H9 (cell line): Measurements from ENCODE around the gene GPR153. TPM values are rescaled to one million over a fixed set of nuclear protein-coding genes. Genes with fewer than 3 reads are reported as not detected.

Experiments
- DNase-seq: peaks from one replicate; pipeline ENCODE4 v3.0.0-alpha.2; 2017
- H2AFZ ChIP-seq: one replicate; pipeline ENCODE4 v1.6.1; 2013; ENCODE audit warnings: mild to moderate bottlenecking, low read length, control low read depth, moderate library complexity
- H2AK5ac ChIP-seq: 2 replicates; pipeline ENCODE4 v1.6.1; 2013; ENCODE audit warnings: low read length, control low read depth, mixed read lengths; ENCODE audit not compliant: insufficient read length
- H2BK120ac ChIP-seq: one replicate; pipeline ENCODE4 v1.6.1; 2013; ENCODE audit warnings: low read depth, mild to moderate bottlenecking, low read length, control low read depth, inconsistent platforms; ENCODE audit not compliant: poor library complexity, severe bottlenecking
- H2BK12ac ChIP-seq: 2 replicates; pipeline ENCODE4 v1.6.1; 2013; ENCODE audit warnings: low read length, control low read depth, mixed read lengths, low read depth; ENCODE audit not compliant: insufficient read length
- H2BK15ac ChIP-seq: 2 replicates; pipeline ENCODE4 v1.6.1; 2013; ENCODE audit warnings: low read depth, low read length, control low read depth
- H2BK20ac ChIP-seq: one replicate; pipeline ENCODE4 v1.6.1; 2013; ENCODE audit warnings: low read depth, mild to moderate bottlenecking, low read length, control low read depth, inconsistent platforms; ENCODE audit not compliant: poor library complexity, severe bottlenecking
- H2BK5ac ChIP-seq: 2 replicates; pipeline ENCODE4 v1.6.1; 2013; ENCODE audit warnings: low read length, control low read depth, mixed read lengths; ENCODE audit not compliant: insufficient read length
- H3K14ac ChIP-seq: 2 replicates; pipeline ENCODE4 v1.6.1; 2013; ENCODE audit warnings: low read length, control low read depth; ENCODE audit not compliant: insufficient read depth
- H3K18ac ChIP-seq: 2 replicates; pipeline ENCODE4 v1.6.1; 2013; ENCODE audit warnings: low read depth, mild to moderate bottlenecking, mixed read lengths, low read length, control low read depth; ENCODE audit not compliant: insufficient read length
- H3K23ac ChIP-seq: 2 replicates; pipeline ENCODE4 v1.6.1; 2013; ENCODE audit warnings: low read length, control low read depth, mixed read lengths, low read depth; ENCODE audit not compliant: insufficient read length
- H3K23me2 ChIP-seq: 2 replicates; pipeline ENCODE4 v1.6.1; 2013; ENCODE audit warnings: low read depth, mild to moderate bottlenecking, mixed read lengths, low read length, control low read depth; ENCODE audit not compliant: insufficient read length, poor library complexity, severe bottlenecking
- H3K27ac ChIP-seq: 2 replicates; pipeline ENCODE4 v1.5.1; 2013; ENCODE audit warnings: low read length, control low read depth, mixed read lengths, low read depth; ENCODE audit not compliant: insufficient read length
- H3K27me3 ChIP-seq: 2 replicates; pipeline ENCODE4 v1.6.1; 2013; ENCODE audit warnings: low read length, control low read depth, inconsistent platforms; ENCODE audit not compliant: insufficient read depth
- H3K4ac ChIP-seq: 2 replicates; pipeline ENCODE4 v1.6.1; 2013; ENCODE audit warnings: low read depth, mild to moderate bottlenecking, control low read depth, inconsistent platforms, low read length, moderate library complexity
- H3K4me1 ChIP-seq: 2 replicates; pipeline ENCODE4 v1.6.1; 2013; ENCODE audit warnings: low read length, control low read depth, inconsistent platforms; ENCODE audit not compliant: insufficient read depth
- H3K4me2 ChIP-seq: 2 replicates; pipeline ENCODE4 v1.6.1; 2013; ENCODE audit warnings: low read length, control low read depth, mixed read lengths; ENCODE audit not compliant: insufficient read length, insufficient read depth
- H3K56ac ChIP-seq: 2 replicates; pipeline ENCODE4 v1.6.1; 2013; ENCODE audit warnings: low read depth, mild to moderate bottlenecking, mixed read lengths, low read length, control low read depth; ENCODE audit not compliant: insufficient read length
- H3K79me1 ChIP-seq: 2 replicates; pipeline ENCODE4 v1.6.1; 2013; ENCODE audit warnings: low read depth, mild to moderate bottlenecking, moderate library complexity, low read length, control low read depth, inconsistent platforms; ENCODE audit not compliant: insufficient read depth, poor library complexity, severe bottlenecking
- H3K79me2 ChIP-seq: 2 replicates; pipeline ENCODE4 v1.6.1; 2013; ENCODE audit warnings: low read length, control low read depth, inconsistent platforms; ENCODE audit not compliant: insufficient read depth
- H3K9ac ChIP-seq: 2 replicates; pipeline ENCODE4 v1.6.1; 2013; ENCODE audit warnings: low read length, control low read depth, mixed read lengths; ENCODE audit not compliant: insufficient read length; ENCODE audit errors: extremely low read depth
- H3K9me3 ChIP-seq: one replicate; pipeline ENCODE4 v1.6.1; 2013; ENCODE audit warnings: low read depth, low read length, inconsistent platforms; ENCODE audit not compliant: control insufficient read depth
- H3T11ph ChIP-seq: one replicate; pipeline ENCODE4 v1.6.1; 2013; ENCODE audit warnings: mild to moderate bottlenecking, low read length, control low read depth, inconsistent platforms
- H4K20me1 ChIP-seq: one replicate; pipeline ENCODE4 v1.6.1; 2013; ENCODE audit not compliant: control insufficient read depth, insufficient read length, insufficient read depth
- H4K5ac ChIP-seq: 2 replicates; pipeline ENCODE4 v1.6.1; 2013; ENCODE audit warnings: low read depth, mild to moderate bottlenecking, mixed read lengths, low read length, control low read depth; ENCODE audit not compliant: insufficient read length
- H4K8ac ChIP-seq: replicated peaks from 2 replicates; pipeline ENCODE4 v1.6.1; 2013; ENCODE audit warnings: low read length, control low read depth, mixed read lengths, low read depth; ENCODE audit not compliant: insufficient read length
- H4K91ac ChIP-seq: 2 replicates; pipeline ENCODE4 v1.6.1; 2013; ENCODE audit warnings: low read depth, mild to moderate bottlenecking, moderate library complexity, mixed read lengths, low read length, control low read depth; ENCODE audit not compliant: insufficient read length
- H3K27ac Mint-ChIP-seq, 3 experiments: 2 replicates in 2 of 3; 3 replicates in 1 of 3; pipeline ENCODE4 v1.8.0; 2020 to 2021; ENCODE audit warnings: mixed read lengths in 3 of 3, mild to moderate bottlenecking in 1 of 3, moderate library complexity in 1 of 3
- H3K27me3 Mint-ChIP-seq: 2 replicates; pipeline ENCODE4 v1.8.0; 2021; ENCODE audit warnings: low read depth, mild to moderate bottlenecking, moderate library complexity, mixed read lengths
- H3K36me3 Mint-ChIP-seq, 3 experiments: 2 replicates in 2 of 3; 3 replicates in 1 of 3; pipeline ENCODE4 v1.8.0; 2020 to 2021; ENCODE audit warnings: low read depth in 3 of 3, mixed read lengths in 3 of 3; ENCODE audit not compliant: insufficient read depth in 1 of 3
- H3K4me1 Mint-ChIP-seq, 2 experiments: 2 replicates each; pipeline ENCODE4 v1.8.0; 2020; ENCODE audit warnings: mixed read lengths in 2 of 2
- H3K4me3 Mint-ChIP-seq, 2 experiments: 2 replicates in 1 of 2; 3 replicates in 1 of 2; pipeline ENCODE4 v1.8.0; 2020 to 2021; ENCODE audit warnings: mild to moderate bottlenecking in 2 of 2, mixed read lengths in 2 of 2, moderate library complexity in 1 of 2
- H3K9me3 Mint-ChIP-seq, 2 experiments: 2 replicates in 1 of 2; 3 replicates in 1 of 2; pipeline ENCODE4 v1.8.0; 2020; ENCODE audit warnings: mild to moderate bottlenecking in 2 of 2, mixed read lengths in 2 of 2, moderate library complexity in 1 of 2
- CTCF ChIP-seq: fragments of 200-600 bp; sonication (generic); conservative IDR thresholded peaks from 3 replicates; pipeline ENCODE4 v1.8.0; 2021; ENCODE audit warnings: antibody characterized with exemption, mild to moderate bottlenecking
- WGBS: extraction: QIAGEN DNeasy Blood & Tissue Kit; methylation state at CpG from one replicate; pipeline ENCODE4 v1.1.7; 2013; ENCODE audit warnings: missing lambda C conversion rate, low lambda C conversion rate, mixed read lengths; ENCODE audit not compliant: insufficient read length; ENCODE audit errors: extremely low coverage; 5-methylcytosine and 5-hydroxymethylcytosine counted together
- total RNA-seq: library from RNA; stranded (reverse); gene quantifications from 2 replicates; pipeline ENCODE4 v1.2.1, GENCODE V29; 2021

Gene GPR153
- total RNA-seq, 1 experiment from 2014 or later: 8.9 TPM

- H3K18ac ChIP-seq: no peak overlapping the region
- H3K9me3 Mint-ChIP-seq: no peaks in the 10 kb centered on the region
- H2AK5ac ChIP-seq: no peak overlapping the region
- no peaks in the 10 kb centered on the region for H3K79me1 ChIP-seq
- H3K27me3 Mint-ChIP-seq: no peaks in the 10 kb centered on the region
- H3K27ac Mint-ChIP-seq: peak overlapping the region; percentile 22 to 64 (median 25); a peak in 5 of 7 replicates
- no peak overlapping the region for H4K5ac ChIP-seq
- H2BK20ac ChIP-seq: no peak overlapping the region
- no peaks in the 10 kb centered on the region for H3K9me3 ChIP-seq
- H3K4me3 Mint-ChIP-seq: no peak overlapping the region; a peak in 1 of 5 replicates
- H4K91ac ChIP-seq: no peak overlapping the region
- no peak overlapping the region for H3K9ac ChIP-seq
- no CpG with 5 or more reads among the region's 10 CpGs for WGBS
- no peak overlapping the region for H2BK15ac ChIP-seq
- peaks cover 5 to 10% (median 7%) of the 10 kb centered on the region in 3 experiments; a peak in 4 of 7 replicates for H3K36me3 Mint-ChIP-seq
- peaks cover 3% of the 10 kb centered on the region for H4K20me1 ChIP-seq
- H2AFZ ChIP-seq: no peak overlapping the region
- no peak overlapping the region for H2BK12ac ChIP-seq
- H3T11ph ChIP-seq: no peak overlapping the region
- H3K79me2 ChIP-seq: no peaks in the 10 kb centered on the region
- no peaks in the 10 kb centered on the region for H3K27me3 ChIP-seq
- no peak for TF ChIP-seq CTCF
- DNase-seq: no peak
- 0 out of 2 replicates have a peak, but pooled peaks cover 2% of the 10 kb centered on the region for H3K4me1 ChIP-seq
- H3K27ac ChIP-seq: no peak overlapping the region
- H3K4me2 ChIP-seq: no peak overlapping the region
- no peak overlapping the region for H2BK120ac ChIP-seq
- H3K23ac ChIP-seq: no peak overlapping the region
- H3K4me1 Mint-ChIP-seq: peaks cover 14 to 31% of the 10 kb centered on the region in 2 experiments
- no peak overlapping the region for H3K4ac ChIP-seq
- H4K8ac ChIP-seq: no peak overlapping the region
- no peak overlapping the region for H2BK5ac ChIP-seq
- no peaks in the 10 kb centered on the region for H3K23me2 ChIP-seq
- H3K14ac ChIP-seq: no peak overlapping the region; the same call in 1 of the 2 replicates
- no peak overlapping the region for H3K56ac ChIP-seq
Measured at GRCh38 chr1:6279066-6279465, 18.2 kb upstream of the GPR153 start.
